Measurements from ENCODE around the gene VASH2. TPM values are rescaled to one million over a fixed set of nuclear protein-coding genes. Genes with fewer than 3 reads are reported as not detected.

VASH2 gene
- total RNA-seq, 4 donors from 2014 or later: 0.24 to 2.0 (median 1.1) TPM

DNA sequence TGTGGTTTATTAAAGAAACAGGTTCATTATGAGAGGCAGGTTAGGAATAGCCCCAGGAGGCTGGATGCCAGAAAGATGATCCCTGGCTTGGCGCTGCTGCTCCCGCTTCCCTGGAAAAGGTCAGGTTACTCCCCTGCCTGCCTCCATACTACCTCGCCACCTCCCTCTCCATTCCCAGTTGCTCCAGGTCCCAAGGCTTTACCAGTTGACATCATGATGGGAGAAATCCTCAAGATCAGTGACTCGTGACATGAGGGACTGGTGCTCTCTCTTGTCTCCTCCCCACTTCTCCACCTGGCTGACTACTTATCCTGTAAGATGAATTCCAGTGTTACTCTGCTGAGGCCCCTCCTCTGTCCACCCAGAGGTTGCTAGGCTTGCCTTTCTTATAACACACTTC lies 19.7 kb downstream of the VASH2 start:
- 66 to 73% methylated on average over 4 of the region's 4 CpGs for WGBS, 2 donors
- intact Hi-C loops (cut with DNase I): no loop called here

DNA sequence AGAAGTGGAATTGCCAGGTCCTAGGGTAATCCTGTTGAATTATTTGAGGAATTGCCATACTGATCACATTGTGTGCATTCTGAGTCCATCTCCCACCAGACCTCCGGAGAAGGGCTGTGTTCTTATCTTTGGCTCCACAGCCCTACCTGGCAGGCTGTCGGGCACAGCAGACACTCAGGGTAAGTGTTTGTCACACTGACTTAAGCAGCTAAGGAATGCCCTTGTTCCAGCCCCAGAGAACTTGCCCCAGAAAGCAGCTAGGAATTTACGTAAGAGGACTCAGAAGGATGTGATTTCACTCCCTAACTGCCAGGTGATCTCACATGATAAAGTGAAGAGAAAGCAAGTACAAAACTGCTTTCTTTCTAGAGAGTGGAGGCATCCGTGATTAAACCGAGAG lies 21.0 kb downstream of the VASH2 start:
- DNase-seq: peak; percentile 76 to 83
- Histone ChIP-seq H3K9me3 (no peaks in the 10 kb centered on the region), H3K4me1 (peaks cover 7 to 23% of the 10 kb centered on the region in 2 donors), H3K36me3 (no peaks in the 10 kb centered on the region), H3K4me3 (replicated peaks in 1 of 3) (no peak overlapping the region), H3K27ac (peak overlapping the region; percentile 43 to 69 (median 64)), H3K27me3 (no peaks in the 10 kb centered on the region)
- TF ChIP-seq POLR2A (IDR thresholded peaks at IDR 0.05): peak in 1 of 2 donors; percentile 11
- TF ChIP-seq, protein P1, sequence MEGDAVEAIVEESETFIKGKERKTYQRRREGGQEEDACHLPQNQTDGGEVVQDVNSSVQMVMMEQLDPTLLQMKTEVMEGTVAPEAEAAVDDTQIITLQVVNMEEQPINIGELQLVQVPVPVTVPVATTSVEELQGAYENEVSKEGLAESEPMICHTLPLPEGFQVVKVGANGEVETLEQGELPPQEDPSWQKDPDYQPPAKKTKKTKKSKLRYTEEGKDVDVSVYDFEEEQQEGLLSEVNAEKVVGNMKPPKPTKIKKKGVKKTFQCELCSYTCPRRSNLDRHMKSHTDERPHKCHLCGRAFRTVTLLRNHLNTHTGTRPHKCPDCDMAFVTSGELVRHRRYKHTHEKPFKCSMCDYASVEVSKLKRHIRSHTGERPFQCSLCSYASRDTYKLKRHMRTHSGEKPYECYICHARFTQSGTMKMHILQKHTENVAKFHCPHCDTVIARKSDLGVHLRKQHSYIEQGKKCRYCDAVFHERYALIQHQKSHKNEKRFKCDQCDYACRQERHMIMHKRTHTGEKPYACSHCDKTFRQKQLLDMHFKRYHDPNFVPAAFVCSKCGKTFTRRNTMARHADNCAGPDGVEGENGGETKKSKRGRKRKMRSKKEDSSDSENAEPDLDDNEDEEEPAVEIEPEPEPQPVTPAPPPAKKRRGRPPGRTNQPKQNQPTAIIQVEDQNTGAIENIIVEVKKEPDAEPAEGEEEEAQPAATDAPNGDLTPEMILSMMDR (IDR thresholded peaks at IDR 0.05): no peak
- 44 to 46% methylated on average over 5 of the region's 5 CpGs for WGBS, 2 donors
- intact Hi-C loops (cut with DNase I): no loop called here

More for the DNA sequence above, 19.7 kb downstream of the VASH2 start:
- H3K27me3 ChIP-seq: no peaks in the 10 kb centered on the region
- TF ChIP-seq POLR2A (IDR thresholded peaks at IDR 0.05): no peak
- TF ChIP-seq, protein P1 (IDR thresholded peaks at IDR 0.05): no peak
- DNase-seq: peak; percentile 61 to 62
- peak overlapping the region in 1 of 3 donors; percentile 17 for H3K27ac ChIP-seq
- H3K4me3 ChIP-seq (replicated peaks in 1 of 3): no peak overlapping the region
- no peaks in the 10 kb centered on the region for H3K36me3 ChIP-seq
- no peaks in the 10 kb centered on the region for H3K9me3 ChIP-seq
- H3K4me1 ChIP-seq: peaks cover 7 to 23% of the 10 kb centered on the region in 2 donors

DNA sequence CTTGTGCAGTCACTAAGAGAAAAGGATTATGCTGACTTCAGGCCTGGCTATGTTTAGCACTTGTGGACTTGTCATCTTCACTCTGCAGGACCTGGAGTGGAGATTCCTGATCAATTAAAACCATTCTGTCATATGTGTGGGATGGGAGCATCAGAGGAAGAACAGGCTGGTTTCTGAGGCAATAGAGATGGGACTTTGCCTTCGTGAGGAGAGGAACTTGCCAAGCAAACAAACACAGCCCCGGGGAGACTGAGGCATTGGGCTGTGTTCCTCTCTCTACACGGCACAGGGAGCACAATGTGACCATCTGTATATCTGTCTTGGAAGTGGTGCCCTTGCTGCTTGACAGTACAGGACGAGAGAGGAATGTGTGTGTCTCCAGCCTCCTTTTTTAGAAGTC lies 23.1 kb downstream of the VASH2 start:
- DNase-seq: no peak
- intact Hi-C loops (cut with DNase I): no loop called here
- Histone ChIP-seq H3K9me3 (no peaks in the 10 kb centered on the region), H3K27ac (no peak overlapping the region), H3K27me3 (no peaks in the 10 kb centered on the region), H3K36me3 (no peaks in the 10 kb centered on the region), H3K4me3 (replicated peaks in 1 of 3) (no peak overlapping the region), H3K4me1 (peaks cover 7 to 23% of the 10 kb centered on the region in 2 donors)
- TF ChIP-seq POLR2A (IDR thresholded peaks at IDR 0.05): no peak
- TF ChIP-seq, protein P1 (IDR thresholded peaks at IDR 0.05): no peak
- WGBS, 2 donors: 89% methylated on average over 3 to 4 of the region's 4 CpGs

DNA sequence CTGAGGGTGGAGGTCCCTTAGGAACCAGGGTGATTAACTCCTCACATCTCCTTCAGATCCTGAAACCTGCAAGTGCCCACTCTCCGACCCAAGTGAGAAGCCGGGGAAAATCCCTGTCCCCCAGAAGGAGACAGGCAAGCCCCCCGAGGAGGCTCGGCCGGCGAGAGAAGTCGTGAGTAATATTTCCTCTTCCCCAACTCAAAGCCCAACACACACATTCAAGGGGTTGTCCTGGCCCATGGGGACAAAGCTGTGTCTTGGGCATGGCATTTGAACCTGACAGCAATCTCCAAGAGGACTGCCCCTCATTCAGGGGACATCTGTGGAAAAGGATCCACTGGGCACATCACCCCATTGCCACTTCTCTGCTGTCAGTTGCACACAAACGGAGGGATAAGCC lies 23.6 kb downstream of the VASH2 start:
- Histone ChIP-seq H3K9me3 (no peaks in the 10 kb centered on the region), H3K27me3 (no peaks in the 10 kb centered on the region), H3K27ac (no peak overlapping the region), H3K4me3 (replicated peaks in 1 of 3) (no peak overlapping the region), H3K36me3 (no peaks in the 10 kb centered on the region), H3K4me1 (peaks cover 7 to 23% of the 10 kb centered on the region in 2 donors)
- DNase-seq: no peak
- intact Hi-C loops (cut with DNase I): no loop called here
- 83 to 89% methylated on average over 8 of the region's 8 CpGs for WGBS, 2 donors
- TF ChIP-seq, protein P1 (IDR thresholded peaks at IDR 0.05): no peak
- no peak for TF ChIP-seq POLR2A (IDR thresholded peaks at IDR 0.05)

DNA sequence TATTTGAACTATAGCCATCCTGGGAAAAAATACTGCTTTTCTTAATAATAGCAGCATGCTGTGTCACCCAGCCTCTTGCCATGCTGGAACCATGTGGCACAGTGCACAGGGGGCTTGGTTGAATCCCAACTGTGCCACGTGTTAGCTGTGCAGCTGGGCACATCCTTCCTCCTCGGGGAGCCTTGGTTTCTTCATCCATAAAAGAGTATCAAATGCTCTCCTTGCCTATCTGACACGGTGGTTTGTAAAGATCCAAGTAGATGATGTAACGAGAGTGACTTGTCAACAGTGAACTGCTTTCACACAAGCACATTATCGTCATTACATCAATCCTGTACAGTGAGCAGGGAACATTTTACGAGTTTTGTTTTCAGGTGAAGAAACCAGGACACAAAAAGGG lies 24.4 kb downstream of the VASH2 start:
- no peak overlapping the region for H3K27ac ChIP-seq
- no peaks in the 10 kb centered on the region for H3K9me3 ChIP-seq
- no peak for DNase-seq
- 87 to 92% methylated on average over 6 of the region's 6 CpGs for WGBS, 2 donors
- no peaks in the 10 kb centered on the region for H3K27me3 ChIP-seq
- TF ChIP-seq, protein P1 (IDR thresholded peaks at IDR 0.05): no peak
- no peak for TF ChIP-seq POLR2A (IDR thresholded peaks at IDR 0.05)
- no peak overlapping the region for H3K4me3 ChIP-seq (replicated peaks in 1 of 3)
- no peaks in the 10 kb centered on the region for H3K36me3 ChIP-seq
- intact Hi-C loops (cut with DNase I): no loop called here
- peaks cover 7 to 24% of the 10 kb centered on the region in 2 donors for H3K4me1 ChIP-seq

Measured in thyroid gland (tissue), 4 donors.